Measurements from ENCODE around the gene MOCS1. TPM values are rescaled to one million over a fixed set of nuclear protein-coding genes. Genes with fewer than 3 reads are reported as not detected.

Gene MOCS1
- total RNA-seq, 1 experiment from 2014 or later: 7.0 TPM

GRCh38 chr6:39924283-39924682 is 10.0 kb downstream of the MOCS1 start:
- no peak for DNase-seq (ENCODE audit: low read depth)

GRCh38 chr6:39923861-39924260 is 10.4 kb downstream of the MOCS1 start:
- DNase-seq (ENCODE audit: low read depth): no peak

- DNase-seq (ENCODE audit: low read depth): no peak
These were observed 10.9 kb downstream of the MOCS1 start for GRCh38 chr6:39923394-39923793.

GRCh38 chr6:39922821-39923220 is 11.4 kb downstream of the MOCS1 start:
- DNase-seq (ENCODE audit: low read depth): no peak

GRCh38 chr6:39920157-39920556 is 14.1 kb downstream of the MOCS1 start:
- no peak for DNase-seq (ENCODE audit: low read depth)

- no peak for DNase-seq (ENCODE audit: low read depth)
These were observed 15.4 kb downstream of the MOCS1 start for GRCh38 chr6:39918831-39919230.

- no peak for DNase-seq (ENCODE audit: low read depth)
These were observed 16.3 kb downstream of the MOCS1 start for GRCh38 chr6:39917981-39918380.

- no peak for DNase-seq (ENCODE audit: low read depth)
These were observed 16.9 kb downstream of the MOCS1 start for GRCh38 chr6:39917329-39917728.

- no peak for DNase-seq (ENCODE audit: low read depth)
These were observed 18.4 kb downstream of the MOCS1 start for GRCh38 chr6:39915866-39916265.

GRCh38 chr6:39914239-39914638 is 20.0 kb downstream of the MOCS1 start:
- DNase-seq (ENCODE audit: low read depth): no peak

GRCh38 chr6:39913391-39913916 is 20.8 kb downstream of the MOCS1 start:
- no peak for DNase-seq (ENCODE audit: low read depth)

GRCh38 chr6:39912446-39912845 is 21.8 kb downstream of the MOCS1 start:
- no peak for DNase-seq (ENCODE audit: low read depth)

- DNase-seq (ENCODE audit: low read depth): no peak
These were observed 22.6 kb downstream of the MOCS1 start for GRCh38 chr6:39911513-39912125.

GRCh38 chr6:39910744-39911143 is 23.5 kb downstream of the MOCS1 start:
- DNase-seq (ENCODE audit: low read depth): no peak

- no peak for DNase-seq (ENCODE audit: low read depth)
These were observed 24.1 kb downstream of the MOCS1 start for GRCh38 chr6:39910164-39910563.

- no peak for DNase-seq (ENCODE audit: low read depth)
These were observed 24.6 kb downstream of the MOCS1 start for GRCh38 chr6:39909701-39910100.

GRCh38 chr6:39908838-39909583 is 25.3 kb downstream of the MOCS1 start:
- no peak for DNase-seq (ENCODE audit: low read depth)

- no peak for DNase-seq (ENCODE audit: low read depth)
These were observed 26.2 kb downstream of the MOCS1 start for GRCh38 chr6:39907871-39908575.

- DNase-seq (ENCODE audit: low read depth): no peak
These were observed 27.9 kb downstream of the MOCS1 start for GRCh38 chr6:39906318-39906761.

GRCh38 chr6:39905640-39905975 is 28.7 kb downstream of the MOCS1 start:
- DNase-seq (ENCODE audit: low read depth): no peak

- no peak for DNase-seq (ENCODE audit: low read depth)
These were observed 29.2 kb downstream of the MOCS1 start for GRCh38 chr6:39904946-39905639.

GRCh38 chr6:39903656-39904055 is 30.6 kb downstream of the MOCS1 start:
- DNase-seq (ENCODE audit: low read depth): no peak

All from M059J (cell line).